GM19099 (cell line): ENCODE data around the gene GJA8.

Experiments used
- POLR2A ChIP-seq: IDR thresholded peaks from 3 replicates; pipeline ENCODE4 v1.6.1; 2011; ENCODE audit warnings: low read depth; ENCODE audit not compliant: insufficient read length; ENCODE audit errors: extremely low read depth

GJA8 gene

DNA sequence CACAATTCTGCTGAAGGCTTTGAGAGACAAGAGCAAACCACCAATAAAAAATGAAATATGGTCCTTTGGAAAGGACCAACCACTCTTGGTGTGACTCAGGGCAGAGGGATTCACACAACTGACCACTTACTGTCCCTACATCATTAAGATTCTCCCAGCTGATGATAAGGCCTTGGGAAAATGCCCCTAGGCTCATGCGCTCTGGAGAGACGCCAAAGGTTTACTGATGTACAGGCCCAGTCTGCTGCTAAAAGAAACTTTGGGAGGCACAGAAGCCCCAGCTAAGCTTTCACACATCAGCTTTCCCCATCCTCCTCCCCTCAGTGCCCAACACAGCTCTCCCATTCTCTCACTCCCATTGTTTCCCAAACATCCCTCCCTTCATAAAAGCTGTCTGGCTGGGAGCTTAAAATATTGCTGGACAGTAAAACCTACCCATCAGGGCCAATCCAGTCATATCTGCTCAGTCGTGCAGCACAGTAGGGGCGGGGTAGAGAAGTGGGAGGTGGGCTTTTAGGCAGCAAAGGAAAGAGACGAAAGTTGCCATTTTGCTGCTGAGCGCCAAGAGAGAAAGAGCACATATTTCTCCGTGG is at the start of gene GJA8:
GJA8 (plus strand) TSS at position 543 of the 593 bp plus-strand sequence. CDS start 5,161 bp downstream, outside the sequence.
- TF ChIP-seq POLR2A: no peak

DNA sequence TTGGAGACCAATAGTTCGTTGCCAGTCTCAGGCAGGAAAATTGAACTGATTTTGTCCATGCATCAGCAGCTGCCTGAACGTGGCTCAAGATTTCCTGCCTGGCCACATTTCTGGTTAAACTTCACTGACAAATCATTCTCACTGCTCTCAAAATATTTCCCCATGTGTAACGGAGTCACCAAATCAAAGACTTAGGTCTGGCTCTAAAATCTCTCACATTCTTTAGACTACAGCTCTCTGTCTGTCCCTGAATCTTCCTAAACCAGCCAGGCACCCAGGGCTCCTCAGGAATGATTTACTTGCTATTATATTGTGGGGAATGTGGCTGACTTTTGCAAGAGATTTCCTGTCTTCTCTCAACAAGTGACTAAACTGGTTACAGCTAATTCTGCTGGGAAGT is 49.2 kb upstream of the GJA8 start:
- TF ChIP-seq POLR2A: no peak

DNA sequence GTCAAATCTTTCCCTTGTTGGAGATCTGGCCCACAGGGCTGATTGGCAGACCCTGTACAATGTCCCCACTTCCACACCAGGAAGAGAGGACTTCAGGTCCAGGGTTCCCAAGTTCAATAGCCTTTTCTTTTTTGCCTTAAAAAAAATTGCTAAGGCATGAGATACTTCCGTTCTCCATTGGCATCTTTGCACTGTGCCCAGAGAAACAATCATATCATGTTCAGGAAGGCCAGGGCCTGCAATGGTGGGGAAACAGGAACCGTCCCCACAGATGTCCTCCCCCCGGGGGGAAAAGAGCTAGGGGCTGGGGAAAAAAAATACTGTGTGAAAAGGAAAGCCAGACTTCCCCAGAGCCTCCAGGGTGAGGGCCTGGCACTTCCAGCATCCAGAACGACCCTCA is 24.6 kb upstream of the GJA8 start:
- no peak for TF ChIP-seq POLR2A

DNA sequence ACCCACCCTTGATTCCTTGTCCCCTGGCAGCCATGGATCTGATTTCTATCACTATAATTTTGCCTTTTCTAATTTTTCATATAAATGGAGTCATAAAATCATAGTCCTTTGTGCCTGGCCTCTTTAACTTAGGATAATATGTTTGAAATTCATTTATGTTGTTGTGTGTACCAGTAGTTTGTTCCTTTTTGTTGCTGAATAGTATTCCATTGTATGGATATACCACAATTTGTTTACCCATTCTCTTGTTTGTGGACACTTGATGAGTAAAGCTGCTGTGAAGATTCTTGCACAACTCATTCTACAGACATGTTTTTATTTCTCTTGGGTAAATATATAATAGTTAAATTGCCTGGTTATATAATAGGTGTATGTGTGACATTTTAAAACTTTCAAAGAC is 22.7 kb upstream of the GJA8 start:
- TF ChIP-seq POLR2A: no peak

DNA sequence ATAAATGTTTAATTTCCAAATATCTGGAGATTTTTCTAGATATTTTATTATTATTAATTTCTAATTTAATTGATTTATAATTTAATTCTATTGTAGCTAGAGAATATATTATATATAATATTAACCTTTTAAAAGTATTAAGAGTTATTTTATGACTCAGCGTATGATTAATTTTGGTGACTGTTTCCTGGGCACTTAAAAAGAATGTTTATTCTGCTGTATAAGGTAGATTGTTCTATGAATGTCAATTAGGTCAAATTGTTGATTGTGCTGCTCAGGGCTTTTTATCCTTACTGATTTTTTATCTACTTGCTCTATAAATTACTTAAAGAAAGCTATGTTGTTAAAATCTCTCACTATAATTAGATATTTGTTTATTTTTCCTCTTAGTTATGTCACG is 20.1 kb upstream of the GJA8 start:
- no peak for TF ChIP-seq POLR2A

DNA sequence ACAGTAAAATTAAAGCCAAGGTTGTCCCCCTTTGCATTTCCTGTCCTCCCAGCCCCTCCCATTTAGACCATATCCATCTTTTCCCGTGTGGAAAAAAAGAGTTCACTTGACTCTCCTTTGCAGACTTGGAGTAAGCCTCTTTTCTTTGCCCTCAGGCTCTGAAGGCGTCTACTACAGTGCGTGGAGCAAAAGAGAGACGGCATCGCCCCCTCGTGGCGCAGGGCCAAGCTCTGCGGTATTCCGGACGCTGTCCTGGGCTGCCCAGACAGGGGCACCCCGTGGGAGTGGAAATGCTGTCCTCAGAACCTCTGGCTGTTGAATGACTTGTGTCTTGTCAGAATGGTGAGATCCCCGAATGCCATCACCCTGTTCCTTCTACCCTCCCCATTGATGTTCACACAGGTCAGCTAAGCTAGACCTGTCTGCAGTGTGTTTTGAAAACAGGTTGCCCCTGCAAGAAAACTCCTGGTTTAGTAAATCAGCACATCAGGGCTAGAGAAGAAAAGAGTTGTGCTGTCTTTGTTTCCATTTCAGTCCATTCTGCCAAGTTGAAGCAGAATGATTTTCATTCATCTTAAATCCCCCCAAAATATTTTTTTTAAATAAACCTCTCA is 12.3 kb upstream of the GJA8 start:
- TF ChIP-seq POLR2A: no peak

DNA sequence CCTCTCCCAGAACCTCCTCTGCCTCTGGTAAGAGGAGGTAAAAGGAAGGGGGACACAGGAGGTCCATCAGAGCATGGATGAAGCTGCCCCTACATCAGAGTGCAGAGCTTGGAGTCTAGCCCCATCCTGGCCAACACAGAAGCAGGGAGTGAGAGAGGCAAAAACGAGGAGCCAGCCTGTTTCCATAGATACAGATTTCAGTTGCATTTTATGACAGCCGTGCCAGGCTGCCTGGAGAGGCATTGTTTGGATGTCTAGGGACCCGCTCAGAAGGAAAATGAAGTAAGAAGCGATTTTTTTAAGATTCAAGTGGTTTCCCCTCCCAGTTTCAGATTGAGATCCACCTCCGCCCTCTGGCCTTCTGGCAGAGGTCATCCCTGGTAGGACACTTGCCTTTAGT is 11.5 kb upstream of the GJA8 start:
- no peak for TF ChIP-seq POLR2A

DNA sequence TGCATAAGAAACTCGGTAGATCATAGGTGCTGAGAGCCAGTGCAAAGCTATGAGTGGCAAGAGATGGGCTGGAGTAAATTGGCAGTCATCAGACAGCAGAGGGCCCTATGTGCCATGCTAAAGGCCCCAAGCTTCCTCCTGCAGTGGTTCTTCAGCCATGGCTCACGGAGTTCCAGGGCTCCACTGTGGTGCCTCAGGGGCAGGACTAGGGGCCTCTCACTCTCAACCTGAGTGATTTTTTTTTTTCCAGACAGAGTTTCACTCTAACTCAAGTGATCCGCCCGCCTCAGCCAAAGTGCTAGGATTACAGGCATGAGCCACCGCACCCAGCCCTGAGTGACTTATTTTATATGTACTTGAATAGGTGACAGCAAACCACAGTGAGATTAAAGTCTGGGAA is 10.4 kb upstream of the GJA8 start:
- no peak for TF ChIP-seq POLR2A

DNA sequence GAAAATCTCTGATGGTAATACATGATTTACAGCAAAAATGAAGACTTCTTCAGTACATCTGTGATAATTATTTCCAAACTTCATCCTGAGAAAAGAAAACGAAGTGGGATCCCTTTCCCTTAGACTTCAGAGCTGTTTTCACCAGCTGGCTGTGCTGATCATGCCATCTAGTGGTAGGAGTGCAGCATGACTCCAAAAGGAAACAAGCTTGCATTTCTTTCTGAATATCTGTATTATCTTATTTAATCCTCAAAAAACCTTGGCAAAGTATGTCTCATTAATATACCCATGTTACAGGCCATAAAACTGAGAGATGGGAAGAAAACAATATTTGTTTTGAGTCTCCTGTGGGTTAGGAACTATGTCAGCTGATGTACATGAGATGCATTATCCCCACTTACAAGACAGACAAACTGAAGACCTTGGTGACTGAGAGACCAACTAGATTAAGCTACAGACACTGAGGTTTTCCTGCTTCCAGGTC is 9.8 kb upstream of the GJA8 start:
- no peak for TF ChIP-seq POLR2A

DNA sequence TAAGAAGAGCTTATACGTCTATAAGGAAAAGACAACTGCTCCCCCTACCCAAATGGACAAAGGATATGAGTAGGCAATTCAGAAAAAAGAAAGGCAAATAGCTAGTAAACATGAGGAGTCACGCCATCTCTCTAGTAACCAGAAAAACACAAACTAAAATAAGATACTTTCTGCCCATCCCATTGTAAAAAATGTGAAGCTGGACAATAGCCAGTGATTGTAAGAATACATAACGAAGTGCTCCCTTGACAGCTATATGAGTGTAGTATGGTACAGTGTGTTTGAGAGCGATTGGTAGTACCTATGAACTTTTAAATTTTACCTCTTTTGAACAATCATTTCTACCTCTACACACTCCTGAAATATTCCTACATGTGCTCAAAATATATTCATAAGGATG is 7.5 kb upstream of the GJA8 start:
- TF ChIP-seq POLR2A: no peak

DNA sequence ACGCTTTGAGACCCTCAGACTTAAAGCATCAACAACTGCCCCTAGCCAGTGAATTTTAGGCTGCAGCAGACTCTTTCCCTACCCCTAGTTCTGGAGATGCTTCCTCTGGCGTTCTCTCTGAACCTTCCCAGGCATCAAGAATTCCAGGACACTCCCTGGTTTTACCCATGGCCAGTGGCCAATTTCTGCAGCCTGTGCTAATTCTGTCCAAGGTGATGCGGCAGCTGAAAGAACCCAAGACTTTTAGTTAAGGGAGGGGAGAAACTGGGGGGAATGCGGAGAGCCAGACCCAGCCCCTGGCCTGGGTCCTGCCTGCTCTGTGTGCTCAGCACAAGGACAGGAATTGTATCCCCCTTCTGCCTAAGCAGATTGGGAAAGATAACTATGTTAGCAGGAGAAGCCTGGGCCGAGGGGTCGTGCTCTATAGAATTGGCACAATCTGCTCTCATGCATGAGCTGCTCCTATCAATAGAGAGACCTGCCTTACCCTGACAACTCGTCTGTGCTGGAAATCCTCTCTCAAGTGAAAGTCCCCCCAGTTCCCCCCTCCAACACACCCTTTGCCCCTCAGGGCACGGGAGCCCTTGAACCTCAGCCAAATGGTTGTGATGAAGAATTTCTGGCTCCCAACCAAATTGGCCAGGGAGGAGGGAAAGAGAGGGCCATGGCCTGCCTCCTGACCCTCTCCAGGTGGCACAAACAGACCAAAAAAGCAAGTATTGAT is 5.4 kb upstream of the GJA8 start:
- no peak for TF ChIP-seq POLR2A

DNA sequence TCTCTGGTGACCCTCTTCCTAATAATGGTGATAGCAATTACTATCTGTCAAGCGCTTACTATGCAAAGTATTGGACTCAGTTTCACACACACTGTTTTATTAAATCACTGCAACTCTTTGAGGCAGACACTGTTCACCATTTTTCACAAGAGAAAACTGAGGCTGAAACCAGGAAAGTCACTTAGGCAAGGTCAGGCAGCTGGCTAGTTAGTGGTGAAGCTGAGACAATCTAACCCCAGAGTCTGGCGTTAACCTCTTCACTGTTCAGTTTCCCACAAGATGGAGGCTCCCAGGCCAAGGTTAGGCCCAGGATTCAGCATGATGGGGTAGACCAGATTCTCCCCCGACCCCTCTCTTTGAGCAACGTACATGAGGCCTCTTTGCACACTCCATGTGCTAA is 4.8 kb upstream of the GJA8 start:
- TF ChIP-seq POLR2A: no peak

DNA sequence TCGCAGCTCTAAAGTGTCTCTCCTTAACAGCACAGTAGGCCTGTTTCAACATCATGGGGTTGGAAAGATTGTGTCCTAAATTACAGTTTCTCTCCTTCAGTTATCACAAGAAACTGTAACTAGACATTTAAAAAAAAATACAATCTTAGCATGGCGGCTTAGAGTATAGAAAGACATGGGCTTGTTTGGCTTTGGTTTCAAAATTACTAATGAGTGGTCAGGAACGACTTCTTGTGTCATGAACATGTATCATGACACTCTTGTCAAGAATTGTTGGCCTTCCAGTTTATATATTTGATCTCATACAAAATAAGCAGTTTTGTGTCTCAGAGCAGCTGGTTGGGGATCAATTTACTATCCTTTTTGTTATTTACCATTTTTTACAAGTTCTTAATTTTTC is 2.1 kb downstream of the GJA8 start:
- no peak for TF ChIP-seq POLR2A

DNA sequence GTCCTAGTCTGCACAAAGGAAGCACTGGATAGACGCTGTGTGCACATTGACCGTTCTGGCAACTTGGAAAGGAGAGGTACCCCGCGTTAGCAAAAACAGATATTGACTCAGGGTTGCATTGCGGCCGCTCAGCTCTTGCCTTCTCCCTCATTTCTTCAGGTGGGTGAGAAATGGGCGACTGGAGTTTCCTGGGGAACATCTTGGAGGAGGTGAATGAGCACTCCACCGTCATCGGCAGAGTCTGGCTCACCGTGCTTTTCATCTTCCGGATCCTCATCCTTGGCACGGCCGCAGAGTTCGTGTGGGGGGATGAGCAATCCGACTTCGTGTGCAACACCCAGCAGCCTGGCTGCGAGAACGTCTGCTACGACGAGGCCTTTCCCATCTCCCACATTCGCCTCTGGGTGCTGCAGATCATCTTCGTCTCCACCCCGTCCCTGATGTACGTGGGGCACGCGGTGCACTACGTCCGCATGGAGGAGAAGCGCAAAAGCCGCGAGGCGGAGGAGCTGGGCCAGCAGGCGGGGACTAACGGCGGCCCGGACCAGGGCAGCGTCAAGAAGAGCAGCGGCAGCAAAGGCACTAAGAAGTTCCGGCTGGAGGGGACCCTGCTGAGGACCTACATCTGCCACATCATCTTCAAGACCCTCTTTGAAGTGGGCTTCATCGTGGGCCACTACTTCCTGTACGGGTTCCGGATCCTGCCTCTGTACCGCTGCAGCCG is 5.4 kb downstream of the GJA8 start:
- TF ChIP-seq POLR2A: no peak

DNA sequence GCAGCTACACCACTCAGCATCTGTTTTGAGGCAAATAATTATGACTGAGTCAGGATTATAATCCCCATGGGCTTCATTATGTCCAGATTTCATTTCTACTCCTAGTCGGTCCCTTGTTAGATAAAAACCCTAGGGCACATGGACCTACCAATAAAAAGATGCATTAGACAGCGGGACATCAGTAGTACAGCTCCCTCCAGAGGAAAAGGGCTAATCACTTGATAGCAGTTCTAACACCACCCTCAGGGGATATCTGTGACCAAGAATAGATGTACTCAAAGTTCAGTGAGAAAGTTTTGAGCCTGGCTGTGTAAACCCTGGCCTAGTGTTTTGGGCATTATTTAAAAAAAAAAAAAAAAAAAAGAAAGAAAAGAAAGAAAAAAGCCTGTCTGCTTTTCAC is 10.0 kb downstream of the GJA8 start:
- no peak for TF ChIP-seq POLR2A
